K562 (cell line): ENCODE data around the gene GHDC. TPM values are rescaled to one million over a fixed set of nuclear protein-coding genes. Genes with fewer than 3 reads are reported as not detected.

Experiments used
- ATAC-seq: fragments of 200-7000 bp; cut with Tn5 transposase; 3 replicates; pipeline ENCODE4 v1.9.1; 2020; ENCODE audit warnings: moderate library complexity
- BruUV-seq: library from RNA; stranded (reverse); fragments of 400-500 nt; replicated peaks from 2 replicates; lab custom pipeline; 2021; lab: Mats Ljungman, UMichigan
- CTCF ChIA-PET: fragments of 300-600 bp; formaldehyde crosslinking; extraction: SDS; loops from one replicate; lab custom pipeline; 2021; ENCODE audit warnings: low intra/inter-chr PET ratio; lab: Yijun Ruan, JAX
- POLR2A ChIA-PET: fragments of 300-600, 350-650 bp; sonication (Branson Sonifier 250); formaldehyde crosslinking; extraction: SDS; loops from one replicate; lab custom pipeline; 2021; ENCODE audit warnings: antibody characterized with exemption, inconsistent platforms; lab: Yijun Ruan, JAX
- DNase-seq, 4 experiments: peaks; one replicate each; pipeline versions ENCODE4 v3.0.0 to v3.0.0-alpha.2; 2011 to 2018; ENCODE audit warnings: low spot score in 3 of 4, mixed read lengths in 3 of 4; ENCODE audit errors: extremely low read depth in 1 of 4
- FAIRE-seq: peaks from 2 replicates; lab custom pipeline; 2011; peaks lifted over from hg19 to GRCh38; lab: Jason Lieb, UNC
- H2AFZ ChIP-seq: 2 replicates; pipeline ENCODE4 v1.6.0; 2011; ENCODE audit warnings: low read depth, low read length, control low read depth, inconsistent platforms
- H3K27ac ChIP-seq: fragments of 200-600 bp; 3 replicates; pipeline ENCODE4 v1.8.0; 2011; ENCODE audit warnings: low read depth, mild to moderate bottlenecking, control low read depth, inconsistent platforms, low read length, moderate library complexity, mixed read lengths; ENCODE audit errors: extremely low read depth
- H3K27me3 ChIP-seq, 2 experiments: fragments of 300-600 bp in 1 of 2; 2 replicates in 1 of 2; 3 replicates in 1 of 2; pipeline versions ENCODE4 v1.6.0 to v1.8.0; 2011; ENCODE audit warnings: inconsistent platforms in 2 of 2, low read length in 2 of 2, mild to moderate bottlenecking in 1 of 2, mixed read lengths in 1 of 2, moderate library complexity in 1 of 2; ENCODE audit not compliant: control insufficient read depth in 2 of 2, insufficient read depth in 2 of 2
- H3K36me3 ChIP-seq: fragments of 300-600 bp; 3 replicates; pipeline ENCODE4 v1.8.0; 2011; ENCODE audit warnings: mild to moderate bottlenecking, low read length, inconsistent platforms; ENCODE audit not compliant: control insufficient read depth, insufficient read depth
- H3K4me1 ChIP-seq, 2 experiments: fragments of 200-600 bp in 1 of 2; replicated peaks in 1 of 2; 2 replicates in 1 of 2; 3 replicates in 1 of 2; pipeline versions ENCODE4 v1.5.1 to v1.8.0; 2011; ENCODE audit warnings: inconsistent platforms in 2 of 2, low read length in 2 of 2, mild to moderate bottlenecking in 1 of 2, mixed read lengths in 1 of 2, moderate library complexity in 1 of 2; ENCODE audit not compliant: control insufficient read depth in 2 of 2, insufficient read depth in 2 of 2
- H3K4me2 ChIP-seq: 2 replicates; pipeline ENCODE4 v1.6.1; 2011; ENCODE audit warnings: low read length, control low read depth, inconsistent platforms, mixed read lengths; ENCODE audit not compliant: insufficient read depth
- H3K4me3 ChIP-seq: fragments of 200-600 bp; sonication (generic), shearing (Covaris generic); 2 replicates; pipeline ENCODE4 v1.5.1; 2016; ENCODE audit warnings: control low read depth, inconsistent platforms
- H3K79me2 ChIP-seq: fragments of 200-600 bp; 3 replicates; pipeline ENCODE4 v1.8.0; 2011; ENCODE audit warnings: low read length, inconsistent platforms; ENCODE audit not compliant: control insufficient read depth, insufficient read depth
- H3K9ac ChIP-seq, 2 experiments: 2 replicates each; pipeline versions ENCODE4 v1.6.0 to v1.6.1; 2011; ENCODE audit warnings: low read depth in 2 of 2, low read length in 2 of 2, control low read depth in 1 of 2, inconsistent platforms in 1 of 2, mild to moderate bottlenecking in 1 of 2, mixed read lengths in 1 of 2; ENCODE audit not compliant: insufficient read depth in 1 of 2
- H3K9me1 ChIP-seq: one replicate; pipeline ENCODE4 v1.6.0; 2011; ENCODE audit warnings: inconsistent platforms, mild to moderate bottlenecking, low read length, moderate library complexity; ENCODE audit not compliant: control insufficient read depth, insufficient read depth
- H3K9me3 ChIP-seq: replicated peaks from 2 replicates; pipeline ENCODE4 v1.5.1; 2011; ENCODE audit warnings: low read depth, low read length, inconsistent platforms; ENCODE audit not compliant: control insufficient read depth, insufficient read depth
- H4K20me1 ChIP-seq: replicated peaks from 2 replicates; pipeline ENCODE4 v1.6.1; 2011; ENCODE audit warnings: low read length, inconsistent platforms, mixed read lengths; ENCODE audit not compliant: control insufficient read depth, insufficient read depth
- CBX2 ChIP-seq: fragments of 200-600 bp; sonication (generic); IDR thresholded peaks from one replicate; pipeline ENCODE4 v1.6.1; 2012; ENCODE audit warnings: mild to moderate bottlenecking, low read length, inconsistent platforms; ENCODE audit not compliant: insufficient read depth, poor library complexity, severe bottlenecking
- CTBP1 ChIP-seq: fragments of 450-650 bp; IDR thresholded peaks from 2 replicates; pipeline ENCODE4 v1.6.1; 2016; ENCODE audit warnings: borderline replicate concordance
- E4F1 ChIP-seq: fragments of 250-450 bp; sonication (Bioruptor Pico); IDR thresholded peaks from 2 replicates; pipeline ENCODE4 v1.5.0; 2021; ENCODE audit warnings: mild to moderate bottlenecking, borderline replicate concordance
- FOXP4 ChIP-seq: sonication (generic); formaldehyde crosslinking; IDR thresholded peaks from 2 replicates; pipeline ENCODE4 v1.8.0; 2022; ENCODE audit warnings: mild to moderate bottlenecking, missing genetic modification reagents, borderline replicate concordance
- GTF2A2 ChIP-seq: IDR thresholded peaks from 2 replicates; pipeline ENCODE4 v1.6.1; 2016; ENCODE audit warnings: mild to moderate bottlenecking, missing genetic modification characterization, missing compliant biosample characterization
- GTF2E2 ChIP-seq: fragments of 200-800 bp; sonication (Bioruptor generic); IDR thresholded peaks from 2 replicates; pipeline ENCODE4 v1.6.1; 2016; ENCODE audit warnings: missing genetic modification characterization, missing compliant biosample characterization
- HBP1 ChIP-seq: fragments of 450-650 bp; formaldehyde crosslinking; IDR thresholded peaks from 2 replicates; pipeline ENCODE4 v1.4.0; 2022; ENCODE audit warnings: missing genetic modification characterization
- JUNB ChIP-seq: fragments of 450-650 bp; formaldehyde crosslinking; conservative IDR thresholded peaks from 2 replicates; pipeline ENCODE4 v1.4.0; 2020; ENCODE audit warnings: mild to moderate bottlenecking
- MCM5 ChIP-seq: fragments of 450-650 bp; IDR thresholded peaks from 2 replicates; pipeline ENCODE4 v1.6.1; 2016; ENCODE audit warnings: low read depth
- MLLT1 ChIP-seq, 2 experiments: fragments of 450-650 bp; IDR thresholded peaks; 2 replicates each; pipeline ENCODE4 v1.6.1; 2016
- PHF8 ChIP-seq: fragments of 200-600 bp; sonication (generic); IDR thresholded peaks from 2 replicates; pipeline ENCODE4 v1.6.1; 2012; ENCODE audit warnings: mixed run types, mild to moderate bottlenecking, inconsistent platforms, low read length, moderate library complexity, borderline replicate concordance
- RAD21 ChIP-seq, 2 experiments: fragments of 250-450 bp in 1 of 2; fragments of 450-650 bp in 1 of 2; sonication (Bioruptor Pico) in 1 of 2; formaldehyde crosslinking in 1 of 2; IDR thresholded peaks in 1 of 2; conservative IDR thresholded peaks in 1 of 2; 2 replicates each; pipeline versions ENCODE4 v1.4.0 to v1.8.0; 2020 to 2022; ENCODE audit warnings: mild to moderate bottlenecking in 2 of 2, moderate library complexity in 1 of 2
- ZNF232 ChIP-seq: sonication (generic); formaldehyde crosslinking; IDR thresholded peaks from 2 replicates; pipeline ENCODE4 v1.8.0; 2022; ENCODE audit warnings: mild to moderate bottlenecking, missing genetic modification reagents
- ZNF431 ChIP-seq: sonication (generic); formaldehyde crosslinking; IDR thresholded peaks from 2 replicates; pipeline ENCODE4 v1.8.0; 2022; ENCODE audit warnings: mild to moderate bottlenecking, missing genetic modification reagents
- ZNF75A ChIP-seq: fragments of 450-650 bp; formaldehyde crosslinking; IDR thresholded peaks from 2 replicates; pipeline ENCODE4 v1.4.0; 2020; ENCODE audit warnings: mild to moderate bottlenecking
- ZNF764 ChIP-seq: fragments of 250-450 bp; sonication (Bioruptor Pico); IDR thresholded peaks from 2 replicates; pipeline ENCODE4 v1.4.0; 2020; ENCODE audit warnings: low read depth, mild to moderate bottlenecking, moderate library complexity
- WGBS: fragments of 100-300 bp; shearing (Covaris generic); methylation state at CpG from one replicate; pipeline ENCODE4 v1.1.6; 2016; ENCODE audit warnings: low coverage, mixed read lengths; ENCODE audit not compliant: insufficient coverage; ENCODE audit errors: missing lambda C conversion rate; 5-methylcytosine and 5-hydroxymethylcytosine counted together
- in situ Hi-C: fragments of 300-500 bp; cut with MboI; formaldehyde crosslinking; loops from 4 replicates; pipeline ENCODE4 v1.15.0; 2018; ENCODE audit warnings: inconsistent platforms, mixed read lengths
- intact Hi-C: fragments of 100-400 bp; cut with micrococcal nuclease; formaldehyde crosslinking; loops from 2 replicates; pipeline ENCODE4 v1.14.2; 2022
- polyA plus RNA-seq, 8 experiments: library from polyadenylated mRNA; depleted of rRNA in 4 of 8; stranded (reverse) in 5 of 8; unstranded in 3 of 8; fragments of >200 nt; fragmentation: Nextera tagmentation in 2 of 8; fragmentation: Illumina TruSeq in 1 of 8; extraction: Ambion mirVana in 2 of 8; extraction: Trizol in 1 of 8; gene quantifications; 2 replicates each; pipeline versions ENCODE4 v1.2.1 to v1.2.3, GENCODE V29; 2011 to 2014; ENCODE audit warnings: inconsistent platforms in 1 of 8, missing spikeins in 1 of 8
- total RNA-seq, 7 experiments: library from RNA; depleted of rRNA in 6 of 7; stranded (reverse); fragments of >200 nt in 6 of 7; fragmentation: Illumina TruSeq in 2 of 7; extraction: Trizol in 2 of 7; gene quantifications; 2 replicates each; pipeline versions ENCODE4 v1.2.1 to v1.2.3, GENCODE V29; 2011 to 2021; ENCODE audit warnings: low replicate concordance in 1 of 7

The GHDC gene
- total and polyA plus RNA-seq, 9 of the 15 experiments (the other 6 are each of a cell fraction or from before 2014, with no cell fraction given) = 0.65 to 23.2 (median 11.2) TPM

- Histone ChIP-seq H3K4me2 (no peak overlapping the region), H3K9ac (no peak overlapping the region), H3K4me3 (no peak overlapping the region), H3K9me3 (no peaks in the 10 kb centered on the region), H2AFZ (no peak overlapping the region), H4K20me1 (no peaks in the 10 kb centered on the region), H3K79me2 (peaks cover 17% of the 10 kb centered on the region), H3K4me1 (peaks cover 0 to 3% of the 10 kb centered on the region in 2 experiments; a peak in 2 of 5 replicates), H3K27me3 (no peaks in the 10 kb centered on the region), H3K9me1 (no peaks in the 10 kb centered on the region), H3K27ac (no peak overlapping the region), H3K36me3 (peaks cover 85% of the 10 kb centered on the region)
- FAIRE-seq (no peak), ATAC-seq (no peak), DNase-seq (no peak)
- no TSS peak for BruUV-seq
- ChIA-PET POLR2A (interaction anchor here (0.6 kb wide), 1 partner anchor 17 kb away, joined by 3 read pairs; no protein-coding TSS in a partner anchor), CTCF (no interaction called here)
- 94% methylated on average over 6 of the region's 6 CpGs for WGBS
- in situ Hi-C loops = loop anchor here (10.0 kb wide), 1 partner anchor 180 kb away; no protein-coding TSS in a partner anchor
- intact Hi-C loops = loop anchor here (10.0 kb wide), 2 partner anchors 90 to 180 kb away; no protein-coding TSS in a partner anchor
- TF ChIP-seq ZNF764 (CRISPR knock-in tag) (no peak), E4F1 (CRISPR knock-in tag) (no peak), HBP1 (CRISPR knock-in tag) (no peak), GTF2A2 (tag) (no peak), GTF2E2 (tag) (no peak), ZNF75A (CRISPR knock-in tag) (no peak), MCM5 (no peak), ZNF232 (no peak), ZNF431 (CRISPR knock-in tag) (no peak), CTBP1 (no peak), RAD21 (CRISPR knock-in tag; conservative IDR thresholded peaks at IDR 0.05 in 1 of 2, IDR thresholded peaks at IDR 0.05 in 1 of 2) (no peak), FOXP4 (CRISPR knock-in tag) (no peak), JUNB (CRISPR knock-in tag) (no peak), PHF8 (no peak), MLLT1 (IDR thresholded peaks at IDR 0.05) (no peak), CBX2 (no peak)
Observed at GRCh38 chr17:42224651-42225050, 30.4 kb upstream of the GHDC start.
